HG03039 (cell line): ENCODE data around the gene CEP95.

Experiments
- ATAC-seq: cut with Tn5 transposase; IDR thresholded peaks from one replicate; pipeline ENCODE4 v1.9.1; 2021; ENCODE audit warnings: mild to moderate bottlenecking, moderate library complexity; ENCODE audit not compliant: unreplicated experiment

CEP95 gene

GRCh38 chr17:64509179-64509578 is 2.4 kb downstream of the CEP95 start:
- no peak for ATAC-seq

GRCh38 chr17:64515419-64515818 is 8.6 kb downstream of the CEP95 start:
- ATAC-seq = no peak

GRCh38 chr17:64515829-64516228 is 9.1 kb downstream of the CEP95 start:
- ATAC-seq = no peak

- no peak for ATAC-seq
Measured at GRCh38 chr17:64519601-64520000, 12.8 kb downstream of the CEP95 start.

GRCh38 chr17:64520359-64520758 is 13.6 kb downstream of the CEP95 start:
- no peak for ATAC-seq

GRCh38 chr17:64527914-64528313 is 21.1 kb downstream of the CEP95 start:
- no peak for ATAC-seq

- ATAC-seq = no peak
Measured at GRCh38 chr17:64529221-64529620, 22.4 kb downstream of the CEP95 start.

- ATAC-seq = no peak
Measured at GRCh38 chr17:64531955-64532371, 25.2 kb downstream of the CEP95 start.

GRCh38 chr17:64532409-64532808 is 25.6 kb downstream of the CEP95 start:
- ATAC-seq = no peak

- no peak for ATAC-seq
Measured at GRCh38 chr17:64533784-64534183, 27.0 kb downstream of the CEP95 start.

- ATAC-seq = no peak
Measured at GRCh38 chr17:64534187-64534586, 27.4 kb downstream of the CEP95 start.

- ATAC-seq = no peak
Measured at GRCh38 chr17:64535357-64535756, 28.6 kb downstream of the CEP95 start.

GRCh38 chr17:64536913-64537312 is 30.1 kb downstream of the CEP95 start:
- ATAC-seq = no peak

GRCh38 chr17:64537488-64537887 is 30.7 kb downstream of the CEP95 start:
- no peak for ATAC-seq

- no peak for ATAC-seq
Measured at GRCh38 chr17:64538508-64539130, 31.8 kb downstream of the CEP95 start.

GRCh38 chr17:64540118-64540776 is 33.5 kb downstream of the CEP95 start:
- no peak for ATAC-seq

GRCh38 chr17:64544742-64545141 is 38.0 kb downstream of the CEP95 start:
- ATAC-seq = no peak

GRCh38 chr17:64546716-64547115 is 39.9 kb downstream of the CEP95 start:
- no peak for ATAC-seq

- no peak for ATAC-seq
Measured at GRCh38 chr17:64547319-64547718, 40.5 kb downstream of the CEP95 start.

GRCh38 chr17:64551461-64551860 is 44.7 kb downstream of the CEP95 start:
- no peak for ATAC-seq

GRCh38 chr17:64554028-64554637 is 47.4 kb downstream of the CEP95 start:
- no peak for ATAC-seq

- ATAC-seq = no peak
Measured at GRCh38 chr17:64555281-64555680, 48.5 kb downstream of the CEP95 start.
